ENCODE results near the gene KRTAP25-1. TPM values are rescaled to one million over a fixed set of nuclear protein-coding genes. Genes with fewer than 3 reads are reported as not detected.

KRTAP25-1 gene
- total RNA-seq, 1 donor from 2014 or later: not detected

- no peak for DNase-seq (ENCODE audit: low read depth, low spot score)
Measured at GRCh38 chr21:30249936-30250335, 39.4 kb downstream of the KRTAP25-1 start.

- DNase-seq (ENCODE audit: low read depth, low spot score): no peak
Measured at GRCh38 chr21:30248844-30249243, 40.5 kb downstream of the KRTAP25-1 start.

- DNase-seq (ENCODE audit: low read depth, low spot score): no peak
Measured at GRCh38 chr21:30245061-30245460, 44.3 kb downstream of the KRTAP25-1 start.

- DNase-seq (ENCODE audit: low read depth, low spot score): no peak
Measured at GRCh38 chr21:30243691-30244090, 45.6 kb downstream of the KRTAP25-1 start.

GRCh38 chr21:30240661-30241060, 48.7 kb downstream of the KRTAP25-1 start:
- DNase-seq (ENCODE audit: low read depth, low spot score): no peak

Other genes with a start within 250 kb of the KRTAP25-1 start
- not detected in 2 replicates for gene CLDN17, start 122.7 kb downstream of the KRTAP25-1 start, total RNA-seq
- not detected in 2 replicates for gene CLDN8, start 73.4 kb downstream of the KRTAP25-1 start, total RNA-seq
- gene KRTAP24-1, start 6.6 kb downstream of the KRTAP25-1 start, total RNA-seq: not detected in 2 replicates
- not detected in 2 replicates for gene KRTAP26-1, start 30.8 kb upstream of the KRTAP25-1 start, total RNA-seq
- gene KRTAP27-1, start 48.2 kb upstream of the KRTAP25-1 start, total RNA-seq: not detected in 2 replicates
- not detected in 2 replicates for gene KRTAP23-1, start 59.1 kb upstream of the KRTAP25-1 start, total RNA-seq
- gene KRTAP13-2, start 82.8 kb upstream of the KRTAP25-1 start, total RNA-seq: not detected in 2 replicates
- gene KRTAP13-1, start 106.5 kb upstream of the KRTAP25-1 start, total RNA-seq: not detected in 2 replicates
- gene KRTAP13-3, start 136.4 kb upstream of the KRTAP25-1 start, total RNA-seq: not detected in 2 replicates
- gene KRTAP13-4, start 140.7 kb upstream of the KRTAP25-1 start, total RNA-seq: not detected in 2 replicates
- gene KRTAP15-1, start 150.8 kb upstream of the KRTAP25-1 start, total RNA-seq: not detected in 2 replicates
- not detected in 2 replicates for gene KRTAP19-1, start 190.9 kb upstream of the KRTAP25-1 start, total RNA-seq
- gene KRTAP19-2, start 197.9 kb upstream of the KRTAP25-1 start, total RNA-seq: not detected in 2 replicates
- gene KRTAP19-3, start 202.5 kb upstream of the KRTAP25-1 start, total RNA-seq: not detected in 2 replicates
- gene KRTAP19-4, start 207.7 kb upstream of the KRTAP25-1 start, total RNA-seq: not detected in 2 replicates
- not detected in 2 replicates for gene KRTAP19-5, start 212.6 kb upstream of the KRTAP25-1 start, total RNA-seq

All from pulmonary artery endothelial cell (primary cell).